ENCODE data around the gene HOXD9. TPM values are rescaled to one million over a fixed set of nuclear protein-coding genes. Genes with fewer than 3 reads are reported as not detected.

Gene HOXD9
- polyA plus RNA-seq, 1 donor from 2014 or later: not detected

DNA sequence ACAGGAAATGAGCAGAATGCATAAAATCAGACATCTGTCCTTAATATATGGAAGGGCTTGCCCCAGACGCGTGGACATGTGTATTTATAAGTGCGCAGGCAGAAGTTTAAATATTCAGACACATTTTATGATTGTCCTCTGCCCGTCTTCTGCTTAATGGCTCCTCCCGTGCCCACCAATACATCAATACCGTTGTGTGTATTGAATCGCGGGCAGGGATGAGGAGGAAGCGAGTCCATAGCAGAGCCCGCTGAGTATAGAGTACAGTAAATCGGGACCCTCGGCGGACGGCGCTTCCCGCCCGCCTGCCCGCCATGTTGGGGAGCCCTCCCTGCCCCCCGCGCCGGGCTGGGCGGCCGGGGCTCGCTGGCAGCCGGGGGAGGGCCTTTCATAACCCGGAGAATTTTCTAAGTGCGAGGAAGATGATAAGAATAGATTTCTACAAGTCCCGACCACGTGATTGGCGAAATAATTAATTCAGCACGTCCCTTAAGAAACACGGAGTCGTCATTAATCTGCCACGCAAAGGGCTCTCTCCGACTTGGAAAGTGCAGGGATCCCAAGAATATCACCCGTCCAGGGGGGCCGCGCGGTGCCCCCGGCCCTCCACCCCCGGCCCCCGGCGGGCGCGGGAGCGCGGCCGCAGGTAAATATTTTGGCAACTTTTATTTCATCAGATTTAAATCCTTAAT is 34.4 kb downstream of the HOXD9 start, which contains the start of gene HOXD3:
TSS of gene HOXD3 (plus strand) at position 501 of the 692 bp plus-strand sequence. CDS start 11,808 bp downstream, outside the sequence.
- H3K27ac ChIP-seq (ENCODE audit: low read length): no peak within 1 kb of the TSS
- H3F3A ChIP-seq (ENCODE audit: insufficient read depth, low read length, poor library complexity, severe bottlenecking): no peaks in the 10 kb centered on the region
- no peak within 1 kb of the TSS for H3K4me3 ChIP-seq (ENCODE audit: low read length)
- no peak within 1 kb of the TSS for H2AFZ ChIP-seq (ENCODE audit: low read depth, low read length)
- TF ChIP-seq SMC3 (conservative IDR thresholded peaks at IDR 0.05; ENCODE audit: poor library complexity) (no peak), MXI1 (conservative IDR thresholded peaks at IDR 0.05; ENCODE audit: poor library complexity, severe bottlenecking) (no peak), TAF1 (IDR thresholded peaks at IDR 0.05; ENCODE audit: low read depth) (no peak), REST (IDR thresholded peaks at IDR 0.05; ENCODE audit: borderline replicate concordance) (no peak), EZH2 (IDR thresholded peaks at IDR 0.05; ENCODE audit: borderline replicate concordance, insufficient read depth, low read length, poor library complexity, severe bottlenecking) (no peak), POLR2AphosphoS5 (IDR thresholded peaks at IDR 0.05) (no peak), EP300 (conservative IDR thresholded peaks at IDR 0.05; ENCODE audit: poor library complexity, severe bottlenecking) (no peak), RAD21 (conservative IDR thresholded peaks at IDR 0.05) (no peak)
- TF ChIP-seq, protein P1, sequence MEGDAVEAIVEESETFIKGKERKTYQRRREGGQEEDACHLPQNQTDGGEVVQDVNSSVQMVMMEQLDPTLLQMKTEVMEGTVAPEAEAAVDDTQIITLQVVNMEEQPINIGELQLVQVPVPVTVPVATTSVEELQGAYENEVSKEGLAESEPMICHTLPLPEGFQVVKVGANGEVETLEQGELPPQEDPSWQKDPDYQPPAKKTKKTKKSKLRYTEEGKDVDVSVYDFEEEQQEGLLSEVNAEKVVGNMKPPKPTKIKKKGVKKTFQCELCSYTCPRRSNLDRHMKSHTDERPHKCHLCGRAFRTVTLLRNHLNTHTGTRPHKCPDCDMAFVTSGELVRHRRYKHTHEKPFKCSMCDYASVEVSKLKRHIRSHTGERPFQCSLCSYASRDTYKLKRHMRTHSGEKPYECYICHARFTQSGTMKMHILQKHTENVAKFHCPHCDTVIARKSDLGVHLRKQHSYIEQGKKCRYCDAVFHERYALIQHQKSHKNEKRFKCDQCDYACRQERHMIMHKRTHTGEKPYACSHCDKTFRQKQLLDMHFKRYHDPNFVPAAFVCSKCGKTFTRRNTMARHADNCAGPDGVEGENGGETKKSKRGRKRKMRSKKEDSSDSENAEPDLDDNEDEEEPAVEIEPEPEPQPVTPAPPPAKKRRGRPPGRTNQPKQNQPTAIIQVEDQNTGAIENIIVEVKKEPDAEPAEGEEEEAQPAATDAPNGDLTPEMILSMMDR (IDR thresholded peaks at IDR 0.05; ENCODE audit: poor library complexity, severe bottlenecking): no peak
- H3K9me3 ChIP-seq (ENCODE audit: low read length): peaks cover 18% of the 10 kb centered on the region
- H3K9ac ChIP-seq (ENCODE audit: low read length): no peak within 1 kb of the TSS
- H3K36me3 ChIP-seq (ENCODE audit: insufficient read depth, low read length): no peaks in the 10 kb centered on the region
- H4K20me1 ChIP-seq (ENCODE audit: insufficient read depth): no peaks in the 10 kb centered on the region
- no peaks in the 10 kb centered on the region for H3K79me2 ChIP-seq (replicated peaks; ENCODE audit: insufficient read depth, low read length)
- H3K27me3 ChIP-seq (ENCODE audit: insufficient read depth, low read depth, low read length): peaks cover 100% of the 10 kb centered on the region
- H3K4me2 ChIP-seq (ENCODE audit: low read length): no peak within 1 kb of the TSS
- H3K9me2 ChIP-seq (ENCODE audit: insufficient read depth, low read length): no peaks in the 10 kb centered on the region

DNA sequence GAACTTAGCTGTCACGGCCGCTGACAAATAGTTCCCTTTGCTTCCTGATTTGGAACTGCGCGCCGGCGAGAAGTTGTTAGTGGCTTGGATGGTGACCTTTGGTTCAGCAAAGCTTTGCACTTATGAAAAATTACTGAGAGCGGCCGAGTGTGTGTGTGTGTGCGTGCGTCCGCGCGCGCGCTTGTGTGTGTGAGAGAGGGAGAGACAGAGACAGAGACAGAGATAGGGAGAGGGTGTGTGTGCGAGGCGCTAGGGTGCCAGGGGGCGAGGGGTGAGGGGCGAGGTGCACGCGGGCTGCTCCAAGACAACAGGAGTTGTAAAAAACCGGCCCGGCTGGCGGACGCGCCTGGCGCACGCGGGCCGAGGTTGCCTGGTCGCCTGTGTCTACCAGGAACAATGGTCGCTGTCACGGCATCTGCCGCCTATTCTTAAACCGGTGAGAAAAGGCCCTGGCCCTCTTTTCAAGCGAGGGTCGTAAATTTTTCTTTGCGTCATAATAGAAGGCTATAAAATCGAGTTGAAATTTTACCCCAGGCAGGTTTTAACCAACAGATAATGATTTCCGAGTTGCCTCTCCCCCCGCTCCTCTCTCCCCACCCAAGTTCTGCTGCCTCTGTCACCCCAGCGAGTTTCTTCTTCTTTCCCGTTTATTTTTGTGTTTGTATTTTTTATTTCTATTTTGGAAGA is 35.1 kb downstream of the HOXD9 start:
- Histone ChIP-seq H3K79me2 (replicated peaks; ENCODE audit: insufficient read depth, low read length) (no peaks in the 10 kb centered on the region), H3K9ac (ENCODE audit: low read length) (no peak overlapping the region), H4K20me1 (ENCODE audit: insufficient read depth) (no peaks in the 10 kb centered on the region), H3K27ac (ENCODE audit: low read length) (no peak overlapping the region), H3K27me3 (ENCODE audit: insufficient read depth, low read depth, low read length) (peaks cover 100% of the 10 kb centered on the region), H3K9me2 (ENCODE audit: insufficient read depth, low read length) (no peaks in the 10 kb centered on the region), H3F3A (ENCODE audit: insufficient read depth, low read length, poor library complexity, severe bottlenecking) (no peaks in the 10 kb centered on the region), H3K4me2 (ENCODE audit: low read length) (no peak overlapping the region), H3K9me3 (ENCODE audit: low read length) (peaks cover 22% of the 10 kb centered on the region), H2AFZ (ENCODE audit: low read depth, low read length) (no peak overlapping the region), H3K36me3 (ENCODE audit: insufficient read depth, low read length) (no peaks in the 10 kb centered on the region), H3K4me3 (ENCODE audit: low read length) (no peak overlapping the region)
- TF ChIP-seq SMC3 (conservative IDR thresholded peaks at IDR 0.05; ENCODE audit: poor library complexity) (no peak), EP300 (conservative IDR thresholded peaks at IDR 0.05; ENCODE audit: poor library complexity, severe bottlenecking) (no peak), EZH2 (IDR thresholded peaks at IDR 0.05; ENCODE audit: borderline replicate concordance, insufficient read depth, low read length, poor library complexity, severe bottlenecking) (peak; percentile 97)
- TF ChIP-seq, protein P1 (IDR thresholded peaks at IDR 0.05; ENCODE audit: poor library complexity, severe bottlenecking): no peak

All from neural cell (in vitro differentiated cells).